Stimulated activated CD8-positive, alpha-beta memory T cell treated with anti-CD3 and anti-CD28 coated beads, Interleukin-7, amount 100 ng/mL, for 48 hours (primary cell): ENCODE results near the gene TRPM3.
"Not testable (repeated sequence)": the region's sequence is repeated elsewhere in the genome, so short reads cannot be mapped to it uniquely, and the experiment has no call there.

Source experiments
- DNase-seq, 2 donors: peaks; one replicate each; pipeline ENCODE4 v3.0.0-alpha.2; 2020; ENCODE audit warnings: low read depth in 1 of 2; ENCODE audit errors: extremely low read depth in 1 of 2

Gene TRPM3

GRCh38 chr9:70683841-70684240 is 437.6 kb downstream of the TRPM3 start:
- no peak for DNase-seq

- DNase-seq = no peak
Observed at GRCh38 chr9:70682298-70682697, 439.1 kb downstream of the TRPM3 start.

GRCh38 chr9:70679845-70680244 is 441.6 kb downstream of the TRPM3 start:
- no peak for DNase-seq

- DNase-seq = no peak
Observed at GRCh38 chr9:70678153-70678552, 443.3 kb downstream of the TRPM3 start.

GRCh38 chr9:70677055-70677735 is 444.2 kb downstream of the TRPM3 start:
- DNase-seq = no peak

GRCh38 chr9:70675868-70676370 is 445.5 kb downstream of the TRPM3 start:
- no peak for DNase-seq

- DNase-seq = no peak
Observed at GRCh38 chr9:70673844-70674243, 447.6 kb downstream of the TRPM3 start.

- DNase-seq = no peak
Observed at GRCh38 chr9:70672161-70672649, 449.2 kb downstream of the TRPM3 start.

- no peak for DNase-seq
Observed at GRCh38 chr9:70668751-70669150, 452.7 kb downstream of the TRPM3 start.

GRCh38 chr9:70658765-70659164 is 462.7 kb downstream of the TRPM3 start:
- no peak for DNase-seq

GRCh38 chr9:70656281-70656680 is 465.1 kb downstream of the TRPM3 start:
- DNase-seq = no peak

- no peak for DNase-seq
Observed at GRCh38 chr9:70654144-70654543, 467.3 kb downstream of the TRPM3 start.

- not testable (repeated sequence) for DNase-seq
Observed at GRCh38 chr9:70644627-70645026, 476.8 kb downstream of the TRPM3 start.

- DNase-seq = no peak
Observed at GRCh38 chr9:70642341-70642740, 479.1 kb downstream of the TRPM3 start.

- no peak for DNase-seq
Observed at GRCh38 chr9:70641631-70642030, 479.8 kb downstream of the TRPM3 start.

- no peak for DNase-seq
Observed at GRCh38 chr9:70641031-70641430, 480.4 kb downstream of the TRPM3 start.

GRCh38 chr9:70639853-70640814 is 481.3 kb downstream of the TRPM3 start:
- DNase-seq = no peak

GRCh38 chr9:70635790-70636189 is 485.6 kb downstream of the TRPM3 start:
- no peak for DNase-seq

- DNase-seq = no peak
Observed at GRCh38 chr9:70634696-70635095, 486.7 kb downstream of the TRPM3 start.

- no peak for DNase-seq
Observed at GRCh38 chr9:70630971-70631370, 490.4 kb downstream of the TRPM3 start.

GRCh38 chr9:70629080-70629685 is 492.2 kb downstream of the TRPM3 start:
- not testable (repeated sequence) for DNase-seq
